SJCRH30 (cell line): ENCODE data around the gene LURAP1L. TPM values are rescaled to one million over a fixed set of nuclear protein-coding genes. Genes with fewer than 3 reads are reported as not detected.
"Not testable (repeated sequence)": the region's sequence is repeated elsewhere in the genome, so short reads cannot be mapped to it uniquely, and the experiment has no call there.

Experiments
- DNase-seq, 2 experiments: peaks; one replicate each; pipeline ENCODE4 v3.0.0-alpha.2; 2015 to 2020
- H3K27ac ChIP-seq: fragments of 250-450 bp; sonication (Bioruptor Pico); 2 replicates; pipeline ENCODE4 v1.5.1; 2020; ENCODE audit warnings: mild to moderate bottlenecking, moderate library complexity
- H3K27me3 ChIP-seq: fragments of 250-450 bp; sonication (Bioruptor Pico); 2 replicates; pipeline ENCODE4 v1.5.1; 2020; ENCODE audit warnings: mild to moderate bottlenecking, moderate library complexity
- H3K36me3 ChIP-seq: fragments of 250-450 bp; sonication (Bioruptor Pico); 2 replicates; pipeline ENCODE4 v1.5.1; 2020; ENCODE audit warnings: mild to moderate bottlenecking, moderate library complexity
- H3K4me1 ChIP-seq: fragments of 250-450 bp; sonication (Bioruptor Pico); 2 replicates; pipeline ENCODE4 v1.5.1; 2020; ENCODE audit warnings: mild to moderate bottlenecking, moderate library complexity
- H3K4me3 ChIP-seq: fragments of 250-450 bp; sonication (Bioruptor Pico); 2 replicates; pipeline ENCODE4 v1.5.1; 2020; ENCODE audit warnings: mild to moderate bottlenecking, moderate library complexity
- H3K9me3 ChIP-seq: fragments of 250-450 bp; sonication (Bioruptor Pico); replicated peaks from 2 replicates; pipeline ENCODE4 v1.5.1; 2020; ENCODE audit warnings: mild to moderate bottlenecking, moderate library complexity
- total RNA-seq: library from RNA; depleted of rRNA; stranded (reverse); fragments of >200 nt; shearing (Covaris generic); gene quantifications from 2 replicates; pipeline ENCODE4 v1.2.3, GENCODE V29; 2014

LURAP1L gene
- total RNA-seq, 1 experiment from 2014 or later: 6.4 TPM

- no peak overlapping the region for H3K4me3 ChIP-seq
- no peaks in the 10 kb centered on the region for H3K9me3 ChIP-seq
- no peaks in the 10 kb centered on the region for H3K36me3 ChIP-seq
- no peak overlapping the region for H3K27ac ChIP-seq
- no peaks in the 10 kb centered on the region for H3K27me3 ChIP-seq
- no peak for DNase-seq
- H3K4me1 ChIP-seq: no peaks in the 10 kb centered on the region
Measured at GRCh38 chr9:12847561-12847960, 72.7 kb downstream of the LURAP1L start.

GRCh38 chr9:12849486-12850003, 74.7 kb downstream of the LURAP1L start:
- H3K4me3 ChIP-seq: no peak overlapping the region
- no peaks in the 10 kb centered on the region for H3K4me1 ChIP-seq
- no peaks in the 10 kb centered on the region for H3K9me3 ChIP-seq
- H3K27me3 ChIP-seq: no peaks in the 10 kb centered on the region
- no peak for DNase-seq
- H3K36me3 ChIP-seq: no peaks in the 10 kb centered on the region
- H3K27ac ChIP-seq: no peak overlapping the region

- Histone ChIP-seq H3K4me1 (no peaks in the 10 kb centered on the region), H3K9me3 (no peaks in the 10 kb centered on the region), H3K27ac (no peak overlapping the region), H3K36me3 (no peaks in the 10 kb centered on the region), H3K27me3 (no peaks in the 10 kb centered on the region), H3K4me3 (no peak overlapping the region)
- DNase-seq: no peak
Measured at GRCh38 chr9:12851341-12852090, 76.7 kb downstream of the LURAP1L start.

- H3K4me3 ChIP-seq: no peak overlapping the region
- no peaks in the 10 kb centered on the region for H3K9me3 ChIP-seq
- H3K4me1 ChIP-seq: no peaks in the 10 kb centered on the region
- H3K36me3 ChIP-seq: no peaks in the 10 kb centered on the region
- no peak for DNase-seq
- H3K27me3 ChIP-seq: no peaks in the 10 kb centered on the region
- no peak overlapping the region for H3K27ac ChIP-seq
Measured at GRCh38 chr9:12853051-12853450, 78.2 kb downstream of the LURAP1L start.

- no peak for DNase-seq
- Histone ChIP-seq H3K9me3 (no peaks in the 10 kb centered on the region), H3K4me3 (no peak overlapping the region), H3K27me3 (no peaks in the 10 kb centered on the region), H3K27ac (no peak overlapping the region), H3K4me1 (no peaks in the 10 kb centered on the region), H3K36me3 (no peaks in the 10 kb centered on the region)
Measured at GRCh38 chr9:12854221-12854620, 79.4 kb downstream of the LURAP1L start.

- no peak overlapping the region for H3K27ac ChIP-seq
- H3K4me1 ChIP-seq: no peaks in the 10 kb centered on the region
- no peaks in the 10 kb centered on the region for H3K36me3 ChIP-seq
- H3K9me3 ChIP-seq: no peaks in the 10 kb centered on the region
- no peak for DNase-seq
- no peak overlapping the region for H3K4me3 ChIP-seq
- no peaks in the 10 kb centered on the region for H3K27me3 ChIP-seq
Measured at GRCh38 chr9:12855066-12855465, 80.2 kb downstream of the LURAP1L start.

- no peaks in the 10 kb centered on the region for H3K4me1 ChIP-seq
- no peak overlapping the region for H3K27ac ChIP-seq
- DNase-seq: no peak
- H3K36me3 ChIP-seq: no peaks in the 10 kb centered on the region
- no peak overlapping the region for H3K4me3 ChIP-seq
- H3K27me3 ChIP-seq: no peaks in the 10 kb centered on the region
- H3K9me3 ChIP-seq: no peaks in the 10 kb centered on the region
Measured at GRCh38 chr9:12856603-12857002, 81.8 kb downstream of the LURAP1L start.

GRCh38 chr9:12859704-12860251, 85.0 kb downstream of the LURAP1L start:
- H3K36me3 ChIP-seq: no peaks in the 10 kb centered on the region
- H3K27me3 ChIP-seq: no peaks in the 10 kb centered on the region
- no peak overlapping the region for H3K27ac ChIP-seq
- H3K9me3 ChIP-seq: no peaks in the 10 kb centered on the region
- H3K4me3 ChIP-seq: no peak overlapping the region
- no peak for DNase-seq
- peaks cover 9% of the 10 kb centered on the region; the same call in 1 of the 2 replicates for H3K4me1 ChIP-seq

GRCh38 chr9:12860998-12861397, 86.2 kb downstream of the LURAP1L start:
- no peak overlapping the region for H3K27ac ChIP-seq
- H3K4me1 ChIP-seq: peaks cover 9% of the 10 kb centered on the region; the same call in 1 of the 2 replicates
- no peaks in the 10 kb centered on the region for H3K36me3 ChIP-seq
- DNase-seq: no peak
- H3K9me3 ChIP-seq: no peaks in the 10 kb centered on the region
- no peaks in the 10 kb centered on the region for H3K27me3 ChIP-seq
- no peak overlapping the region for H3K4me3 ChIP-seq

GRCh38 chr9:12862611-12863410, 88.0 kb downstream of the LURAP1L start:
- Histone ChIP-seq H3K4me1 (peaks cover 9% of the 10 kb centered on the region; the same call in 1 of the 2 replicates), H3K4me3 (no peak overlapping the region), H3K27me3 (no peaks in the 10 kb centered on the region), H3K27ac (no peak overlapping the region), H3K36me3 (no peaks in the 10 kb centered on the region), H3K9me3 (no peaks in the 10 kb centered on the region)
- no peak for DNase-seq

- H3K27me3 ChIP-seq: no peaks in the 10 kb centered on the region
- peaks cover 9% of the 10 kb centered on the region; the same call in 1 of the 2 replicates for H3K4me1 ChIP-seq
- H3K36me3 ChIP-seq: no peaks in the 10 kb centered on the region
- no peak overlapping the region for H3K4me3 ChIP-seq
- peak in 1 of 2 experiments; percentile 29 for DNase-seq
- no peak overlapping the region for H3K27ac ChIP-seq
- no peaks in the 10 kb centered on the region for H3K9me3 ChIP-seq
Measured at GRCh38 chr9:12863618-12864017, 88.8 kb downstream of the LURAP1L start.

- H3K27me3 ChIP-seq, H3K36me3 ChIP-seq, H3K27ac ChIP-seq, H3K4me3 ChIP-seq, H3K9me3 ChIP-seq, DNase-seq, H3K4me1 ChIP-seq: not testable (repeated sequence)
Measured at GRCh38 chr9:12865380-12865779, 90.6 kb downstream of the LURAP1L start.
